ENCODE results near the gene NUMBL. TPM values are rescaled to one million over a fixed set of nuclear protein-coding genes. Genes with fewer than 3 reads are reported as not detected.

Gene NUMBL
- total and polyA plus RNA-seq, 2 of the 13 experiments (the other 11 are each of a cell fraction or from before 2014, with no cell fraction given): 0.49 to 2.3 TPM

GRCh38 chr19:40662925-40663694 is 27.3 kb downstream of the NUMBL start (continued):
- no peak for TF ChIP-seq ZBTB40 (IDR thresholded peaks at IDR 0.05)
- peak; percentile 48 for TF ChIP-seq ZBTB40 (CRISPR knock-in tag; IDR thresholded peaks at IDR 0.05)
- 0 out of 2 replicates have a peak, but pooled peaks have one; percentile 60 for TF ChIP-seq E2F5 (CRISPR knock-in tag; conservative IDR thresholded peaks at IDR 0.05)
- peak; percentile 44 for TF ChIP-seq ZNF280B (CRISPR knock-in tag; IDR thresholded peaks at IDR 0.05; ENCODE audit: borderline replicate concordance)
- 0 out of 2 replicates have a peak, but pooled peaks have one; percentile 56 for TF ChIP-seq ZNF816 (CRISPR knock-in tag; IDR thresholded peaks at IDR 0.05; ENCODE audit: borderline replicate concordance)
- 0 out of 2 replicates have a peak, but pooled peaks have one; percentile 67 for TF ChIP-seq ZNF713 (CRISPR knock-in tag; IDR thresholded peaks at IDR 0.05)
- TF ChIP-seq ZEB1 (IDR thresholded peaks at IDR 0.05; ENCODE audit: insufficient replicate concordance, low read depth): peak; percentile 3
- no peak for TF ChIP-seq DPF2 (CRISPR knock-in tag; IDR thresholded peaks at IDR 0.05; ENCODE audit: borderline replicate concordance, low read depth)
- TF ChIP-seq ZBTB42 (CRISPR knock-in tag; IDR thresholded peaks at IDR 0.05): 0 out of 2 replicates have a peak, but pooled peaks have one; percentile 58
- peak; percentile 83 for TF ChIP-seq KDM3A (CRISPR knock-in tag; IDR thresholded peaks at IDR 0.05; ENCODE audit: low read depth)
- no peak for TF ChIP-seq RBAK (CRISPR knock-in tag; IDR thresholded peaks at IDR 0.05)
- TF ChIP-seq ZNF839 (CRISPR knock-in tag; IDR thresholded peaks at IDR 0.05; ENCODE audit: borderline replicate concordance): 0 out of 2 replicates have a peak, but pooled peaks have one; percentile 72
- TF ChIP-seq TBP (CRISPR knock-in tag; IDR thresholded peaks at IDR 0.05): peak; percentile 85; the same call in 1 of the 2 replicates
- TF ChIP-seq ZFP82 (CRISPR knock-in tag; IDR thresholded peaks at IDR 0.05; ENCODE audit: borderline replicate concordance): peak; percentile 65; the same call in 1 of the 2 replicates

All from HepG2 (cell line).